GM12864 (cell line): ENCODE measurements around the gene SLC43A3.

Experiments used
- DNase-seq: peaks from one replicate; pipeline ENCODE4 v3.0.0-alpha.2; 2011; ENCODE audit warnings: low read depth
- H3K4me3 ChIP-seq: 2 replicates; pipeline ENCODE4 v1.5.1; 2011; ENCODE audit warnings: mild to moderate bottlenecking, low read depth, low read length, control low read depth
- CTCF ChIP-seq: IDR thresholded peaks from 2 replicates; pipeline ENCODE4 v1.5.1; 2011; ENCODE audit warnings: low read depth, mild to moderate bottlenecking, moderate library complexity, low read length, control low read depth, inconsistent platforms; ENCODE audit errors: missing control alignments

SLC43A3 gene

GRCh38 chr11:57473285-57473841 lies 46.4 kb upstream of the SLC43A3 start:
- no peak overlapping the region for H3K4me3 ChIP-seq
- TF ChIP-seq CTCF = no peak
- no peak for DNase-seq

- DNase-seq = no peak
- no peak overlapping the region for H3K4me3 ChIP-seq
- no peak for TF ChIP-seq CTCF
Measured at GRCh38 chr11:57471496-57471895, 44.6 kb upstream of the SLC43A3 start.

GRCh38 chr11:57469268-57469667 lies 42.3 kb upstream of the SLC43A3 start:
- no peak for TF ChIP-seq CTCF
- no peak overlapping the region for H3K4me3 ChIP-seq
- DNase-seq = no peak

- no peak for DNase-seq
- TF ChIP-seq CTCF = no peak
- no peak overlapping the region for H3K4me3 ChIP-seq
Measured at GRCh38 chr11:57468276-57468675, 41.4 kb upstream of the SLC43A3 start.

- no peak overlapping the region for H3K4me3 ChIP-seq
- no peak for TF ChIP-seq CTCF
- DNase-seq = no peak
Measured at GRCh38 chr11:57467508-57468157, 40.7 kb upstream of the SLC43A3 start.

- H3K4me3 ChIP-seq = no peak overlapping the region
- no peak for DNase-seq
- TF ChIP-seq CTCF = no peak
Measured at GRCh38 chr11:57466680-57467079, 39.8 kb upstream of the SLC43A3 start.
